ENCODE results near the gene RNF38.

GRCh38 chr9:36400332-36401163 lies 479 bp upstream of the RNF38 start:
- peak in 1 of 4 donors; percentile 25 for TF ChIP-seq CTCF (IDR thresholded peaks at IDR 0.05)
- TF ChIP-seq POLR2A (IDR thresholded peaks at IDR 0.05), result peak; percentile 80
